ENCODE measurements around the gene ILDR2. TPM values are rescaled to one million over a fixed set of nuclear protein-coding genes. Genes with fewer than 3 reads are reported as not detected.

The ILDR2 gene
- total and polyA plus RNA-seq, 7 donors, result 0.01 to 0.30 (median 0.12) TPM

- no peak for DNase-seq
- TF ChIP-seq, protein P1, sequence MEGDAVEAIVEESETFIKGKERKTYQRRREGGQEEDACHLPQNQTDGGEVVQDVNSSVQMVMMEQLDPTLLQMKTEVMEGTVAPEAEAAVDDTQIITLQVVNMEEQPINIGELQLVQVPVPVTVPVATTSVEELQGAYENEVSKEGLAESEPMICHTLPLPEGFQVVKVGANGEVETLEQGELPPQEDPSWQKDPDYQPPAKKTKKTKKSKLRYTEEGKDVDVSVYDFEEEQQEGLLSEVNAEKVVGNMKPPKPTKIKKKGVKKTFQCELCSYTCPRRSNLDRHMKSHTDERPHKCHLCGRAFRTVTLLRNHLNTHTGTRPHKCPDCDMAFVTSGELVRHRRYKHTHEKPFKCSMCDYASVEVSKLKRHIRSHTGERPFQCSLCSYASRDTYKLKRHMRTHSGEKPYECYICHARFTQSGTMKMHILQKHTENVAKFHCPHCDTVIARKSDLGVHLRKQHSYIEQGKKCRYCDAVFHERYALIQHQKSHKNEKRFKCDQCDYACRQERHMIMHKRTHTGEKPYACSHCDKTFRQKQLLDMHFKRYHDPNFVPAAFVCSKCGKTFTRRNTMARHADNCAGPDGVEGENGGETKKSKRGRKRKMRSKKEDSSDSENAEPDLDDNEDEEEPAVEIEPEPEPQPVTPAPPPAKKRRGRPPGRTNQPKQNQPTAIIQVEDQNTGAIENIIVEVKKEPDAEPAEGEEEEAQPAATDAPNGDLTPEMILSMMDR (IDR thresholded peaks at IDR 0.05), result no peak
- no peak overlapping the region for H3K27ac ChIP-seq
- no peak overlapping the region for H3K4me3 ChIP-seq
- peaks cover 0 to 11% (median 2%) of the 10 kb centered on the region in 3 donors for H3K27me3 ChIP-seq (ENCODE audit: insufficient read depth in 3 of 3, low read length in 2 of 3)
- intact Hi-C loops (cut with DNase I), result no loop called here
- no peak for ATAC-seq
- H3K4me1 ChIP-seq, result no peaks in the 10 kb centered on the region
- no peaks in the 10 kb centered on the region for H3K36me3 ChIP-seq (ENCODE audit: insufficient read depth in 1 of 2, low read depth in 1 of 2)
- 52 to 60% (median 53%) methylated on average over 8 of the region's 8 CpGs for WGBS, 3 donors
- H3K9me3 ChIP-seq, result no peaks in the 10 kb centered on the region
Measured at GRCh38 chr1:166925810-166926478, 49.4 kb downstream of the ILDR2 start.

DNA sequence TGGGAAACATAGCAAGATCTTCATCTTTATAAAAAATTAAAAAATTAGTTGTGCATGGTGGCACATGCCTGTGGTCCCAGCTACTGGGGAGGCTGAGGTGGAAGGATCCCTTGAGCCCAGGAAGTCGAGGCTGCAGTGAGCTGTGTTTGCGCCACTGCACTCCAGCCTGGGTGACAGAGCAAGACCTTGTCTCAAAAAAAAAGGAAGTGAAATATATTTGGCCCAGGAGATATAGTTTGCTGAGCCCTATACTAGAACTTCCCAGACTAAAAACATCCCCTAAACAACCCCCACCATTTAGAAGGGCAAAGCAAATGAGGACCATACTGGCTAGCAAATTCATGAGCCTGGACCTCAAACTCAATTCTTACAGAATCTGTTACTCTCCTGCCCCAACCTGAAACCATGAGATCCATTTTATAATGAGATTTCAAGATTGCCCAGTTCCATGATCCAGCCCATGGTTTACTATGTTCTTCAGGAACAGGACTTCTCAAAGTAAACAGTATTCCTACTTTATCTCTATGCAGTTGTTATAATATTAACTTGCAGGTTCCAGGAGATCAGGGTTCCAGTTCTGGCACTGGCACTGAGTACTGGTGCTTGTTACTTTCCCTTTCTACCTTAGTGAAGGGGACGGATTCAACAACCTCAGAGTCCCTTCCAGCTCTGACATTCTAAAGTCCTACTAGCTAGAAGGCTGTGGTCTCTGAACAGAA is 50.4 kb downstream of the ILDR2 start:
- Histone ChIP-seq H3K9me3 (no peaks in the 10 kb centered on the region), H3K4me1 (no peaks in the 10 kb centered on the region), H3K4me3 (no peak overlapping the region), H3K27ac (no peak overlapping the region), H3K27me3 (ENCODE audit: insufficient read depth in 3 of 3, low read length in 2 of 3) (peaks cover 0 to 21% (median 5%) of the 10 kb centered on the region in 3 donors), H3K36me3 (ENCODE audit: insufficient read depth in 1 of 2, low read depth in 1 of 2) (no peaks in the 10 kb centered on the region)
- TF ChIP-seq, protein P1 (IDR thresholded peaks at IDR 0.05), result no peak
- 72 to 95% (median 74%) methylated on average over 3 of the region's 3 CpGs for WGBS, 3 donors
- DNase-seq (no peak), ATAC-seq (no peak)
- intact Hi-C loops (cut with DNase I), result no loop called here

- peaks cover 0 to 43% (median 10%) of the 10 kb centered on the region in 3 donors for H3K27me3 ChIP-seq (ENCODE audit: insufficient read depth in 3 of 3, low read length in 2 of 3)
- ATAC-seq (peak in 2 of 4 donors; percentile 30 to 41), DNase-seq (peak in 1 of 2 donors; percentile 13)
- no peaks in the 10 kb centered on the region for H3K36me3 ChIP-seq (ENCODE audit: insufficient read depth in 1 of 2, low read depth in 1 of 2)
- TF ChIP-seq, protein P1 (IDR thresholded peaks at IDR 0.05), result no peak
- H3K27ac ChIP-seq, result no peak overlapping the region
- intact Hi-C loops (cut with DNase I), result no loop called here
- H3K4me1 ChIP-seq, result no peaks in the 10 kb centered on the region
- H3K4me3 ChIP-seq, result peak overlapping the region; percentile 61
- no peaks in the 10 kb centered on the region for H3K9me3 ChIP-seq
- WGBS, 3 donors, result 13 to 28% (median 19%) methylated on average over 99 to 113 of the region's 113 CpGs
Measured at GRCh38 chr1:166920561-166921475, 54.5 kb downstream of the ILDR2 start.

DNA sequence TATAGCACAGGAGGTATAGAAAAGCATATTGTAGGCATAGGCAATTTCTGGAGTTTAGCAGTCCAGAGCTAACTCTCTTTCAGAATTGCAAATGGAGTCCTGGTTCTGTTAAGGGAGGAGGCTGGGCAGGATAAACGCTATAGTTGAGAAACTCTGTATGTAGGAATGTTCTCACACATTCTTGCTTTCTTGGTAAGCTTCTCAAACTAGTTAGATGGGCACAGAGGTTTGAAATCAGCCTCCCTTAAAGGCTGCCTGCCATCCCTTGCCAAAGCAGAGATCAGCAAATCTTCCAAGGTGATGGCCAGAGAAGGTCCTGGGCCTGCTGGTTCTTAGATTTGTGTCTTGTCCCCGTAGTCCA is 56.4 kb downstream of the ILDR2 start:
- ATAC-seq (no peak), DNase-seq (no peak)
- no peaks in the 10 kb centered on the region for H3K36me3 ChIP-seq (ENCODE audit: insufficient read depth in 1 of 2, low read depth in 1 of 2)
- no peaks in the 10 kb centered on the region for H3K9me3 ChIP-seq
- TF ChIP-seq, protein P1 (IDR thresholded peaks at IDR 0.05), result no peak
- no peak overlapping the region for H3K4me3 ChIP-seq
- H3K27ac ChIP-seq, result no peak overlapping the region
- no peaks in the 10 kb centered on the region for H3K4me1 ChIP-seq
- peaks cover 0 to 43% (median 10%) of the 10 kb centered on the region in 3 donors for H3K27me3 ChIP-seq (ENCODE audit: insufficient read depth in 3 of 3, low read length in 2 of 3)
- intact Hi-C loops (cut with DNase I), result no loop called here
- WGBS, 3 donors, result 48 to 74% (median 53%) methylated on average over 2 of the region's 2 CpGs
